NCI-H526 (cell line): ENCODE data around the gene SFRP2.

Experiments used
- DNase-seq, 2 experiments: peaks; one replicate each; lab custom pipeline; 2025; lab: John Stamatoyannopoulos, UW

Gene SFRP2

GRCh38 chr4:153788413-153789276 is at the start of gene SFRP2:
TSS of gene SFRP2 (minus strand) at chr4:153789083. CDS start at chr4:153788835, 248 bp downstream.
- DNase-seq: peak in 1 of 2 experiments; percentile 67

GRCh38 chr4:153838564-153838963 is 49.7 kb upstream of the SFRP2 start:
- no peak for DNase-seq

GRCh38 chr4:153834901-153835300 is 46.0 kb upstream of the SFRP2 start:
- DNase-seq: no peak

- DNase-seq: no peak
These were observed 43.9 kb upstream of the SFRP2 start for GRCh38 chr4:153832720-153833287.

GRCh38 chr4:153832054-153832453 is 43.2 kb upstream of the SFRP2 start:
- DNase-seq: no peak

- DNase-seq: no peak
These were observed 42.4 kb upstream of the SFRP2 start for GRCh38 chr4:153831245-153831644.

GRCh38 chr4:153825691-153826090 is 36.8 kb upstream of the SFRP2 start:
- no peak for DNase-seq

- no peak for DNase-seq
These were observed 36.2 kb upstream of the SFRP2 start for GRCh38 chr4:153825126-153825525.

GRCh38 chr4:153824501-153824900 is 35.6 kb upstream of the SFRP2 start:
- no peak for DNase-seq

GRCh38 chr4:153823483-153823882 is 34.6 kb upstream of the SFRP2 start:
- DNase-seq: no peak

GRCh38 chr4:153822316-153822715 is 33.4 kb upstream of the SFRP2 start:
- DNase-seq: no peak

GRCh38 chr4:153817466-153817865 is 28.6 kb upstream of the SFRP2 start:
- DNase-seq: no peak

GRCh38 chr4:153816542-153816941 is 27.7 kb upstream of the SFRP2 start:
- no peak for DNase-seq

GRCh38 chr4:153814789-153815188 is 25.9 kb upstream of the SFRP2 start:
- no peak for DNase-seq

- peak in 1 of 2 experiments; percentile 2 for DNase-seq
These were observed 21.3 kb upstream of the SFRP2 start for GRCh38 chr4:153809916-153810810.

- DNase-seq: no peak
These were observed 20.4 kb upstream of the SFRP2 start for GRCh38 chr4:153809307-153809706.

- DNase-seq: no peak
These were observed 19.3 kb upstream of the SFRP2 start for GRCh38 chr4:153808175-153808574.

- DNase-seq: no peak
These were observed 17.2 kb upstream of the SFRP2 start for GRCh38 chr4:153806073-153806472.

GRCh38 chr4:153804722-153805121 is 15.8 kb upstream of the SFRP2 start:
- no peak for DNase-seq

GRCh38 chr4:153799694-153800074 is 10.8 kb upstream of the SFRP2 start:
- DNase-seq: no peak

- DNase-seq: no peak
These were observed 10.2 kb upstream of the SFRP2 start for GRCh38 chr4:153798901-153799693.

GRCh38 chr4:153798420-153798819 is 9.5 kb upstream of the SFRP2 start:
- no peak for DNase-seq
